Mesenchymal stem cell (in vitro differentiated cells and primary cell): ENCODE results near the gene L3MBTL3.
"Not testable (repeated sequence)": the region's sequence is repeated elsewhere in the genome, so short reads cannot be mapped to it uniquely, and the experiment has no call there.

Source experiments
- DNase-seq: peaks from one replicate; pipeline ENCODE4 v3.0.0-alpha.2; 2013
- H2AFZ ChIP-seq: one replicate; pipeline ENCODE4 v1.6.1; 2013; ENCODE audit warnings: low read depth, mild to moderate bottlenecking, control low read depth, inconsistent platforms, low read length, moderate library complexity
- H2AK5ac ChIP-seq: 2 replicates; pipeline ENCODE4 v1.6.1; 2013; ENCODE audit warnings: low read length, moderate library complexity, mild to moderate bottlenecking, inconsistent platforms; ENCODE audit not compliant: severe bottlenecking
- H2BK120ac ChIP-seq: one replicate; pipeline ENCODE4 v1.6.1; 2013; ENCODE audit warnings: low read depth, mild to moderate bottlenecking, inconsistent platforms, low read length, moderate library complexity
- H2BK12ac ChIP-seq, 2 experiments: one replicate each; pipeline ENCODE4 v1.6.1; 2013; ENCODE audit warnings: inconsistent platforms in 2 of 2, low read length in 2 of 2, mild to moderate bottlenecking in 2 of 2, moderate library complexity in 2 of 2, control low read depth in 1 of 2
- H2BK15ac ChIP-seq: one replicate; pipeline ENCODE4 v1.6.1; 2013; ENCODE audit warnings: mild to moderate bottlenecking, low read depth, inconsistent platforms; ENCODE audit not compliant: poor library complexity, severe bottlenecking
- H2BK5ac ChIP-seq: 2 replicates; pipeline ENCODE4 v1.6.1; 2013; ENCODE audit warnings: low read depth, mild to moderate bottlenecking, low read length, control low read depth, inconsistent platforms; ENCODE audit not compliant: poor library complexity, severe bottlenecking
- H3K14ac ChIP-seq, 2 experiments: one replicate each; pipeline ENCODE4 v1.6.1; 2013; ENCODE audit warnings: inconsistent platforms in 2 of 2, low read length in 2 of 2, control low read depth in 1 of 2, mild to moderate bottlenecking in 1 of 2, moderate library complexity in 1 of 2
- H3K18ac ChIP-seq, 2 experiments: one replicate each; pipeline ENCODE4 v1.6.1; 2013; ENCODE audit warnings: inconsistent platforms in 2 of 2, low read length in 2 of 2, control low read depth in 1 of 2, low read depth in 1 of 2, mild to moderate bottlenecking in 1 of 2
- H3K23ac ChIP-seq, 2 experiments: one replicate each; pipeline ENCODE4 v1.6.1; 2013; ENCODE audit warnings: inconsistent platforms in 2 of 2, low read length in 2 of 2, mild to moderate bottlenecking in 2 of 2, moderate library complexity in 2 of 2, control low read depth in 1 of 2
- H3K27ac ChIP-seq: 2 replicates; pipeline ENCODE4 v1.5.1; 2013; ENCODE audit warnings: mild to moderate bottlenecking, moderate library complexity, low read length, control low read depth, inconsistent platforms; ENCODE audit not compliant: poor library complexity, severe bottlenecking
- H3K27me3 ChIP-seq, 2 experiments: 2 replicates each; pipeline versions ENCODE4 v1.6.1 to v1.7.0; 2013; ENCODE audit warnings: low read length in 2 of 2, mild to moderate bottlenecking in 2 of 2, moderate library complexity in 2 of 2, control low read depth in 1 of 2, inconsistent platforms in 1 of 2; ENCODE audit not compliant: control insufficient read depth in 1 of 2, insufficient read depth in 1 of 2
- H3K36me3 ChIP-seq, 2 experiments: 2 replicates each; pipeline versions ENCODE4 v1.6.1 to v1.7.0; 2013; ENCODE audit warnings: low read length in 2 of 2, control low read depth in 1 of 2, inconsistent platforms in 1 of 2, low read depth in 1 of 2, mild to moderate bottlenecking in 1 of 2; ENCODE audit not compliant: insufficient read depth in 2 of 2, control insufficient read depth in 1 of 2
- H3K4ac ChIP-seq, 2 experiments: one replicate each; pipeline ENCODE4 v1.6.1; 2013; ENCODE audit warnings: inconsistent platforms in 2 of 2, low read length in 2 of 2, mild to moderate bottlenecking in 2 of 2, moderate library complexity in 2 of 2, control low read depth in 1 of 2, low read depth in 1 of 2
- H3K4me1 ChIP-seq: 2 replicates; pipeline ENCODE4 v1.6.1; 2013; ENCODE audit warnings: low read depth, low read length, control low read depth; ENCODE audit not compliant: control insufficient read depth, insufficient read depth
- H3K4me2 ChIP-seq: 2 replicates; pipeline ENCODE4 v1.6.1; 2013; ENCODE audit warnings: low read length, mild to moderate bottlenecking, inconsistent platforms; ENCODE audit not compliant: poor library complexity, severe bottlenecking
- H3K4me3 ChIP-seq, 2 experiments: 2 replicates each; pipeline versions ENCODE4 v1.5.1 to v1.7.0; 2013; ENCODE audit warnings: low read length in 2 of 2, mild to moderate bottlenecking in 2 of 2, control low read depth in 1 of 2, low read depth in 1 of 2; ENCODE audit not compliant: insufficient read depth in 1 of 2
- H3K79me1 ChIP-seq: replicated peaks from 2 replicates; pipeline ENCODE4 v1.6.1; 2013; ENCODE audit warnings: mild to moderate bottlenecking, control low read depth, low read length, inconsistent platforms; ENCODE audit not compliant: poor library complexity, severe bottlenecking
- H3K9ac ChIP-seq: 2 replicates; pipeline ENCODE4 v1.7.0; 2013; ENCODE audit warnings: mild to moderate bottlenecking, low read length, moderate library complexity
- H3K9me3 ChIP-seq: 2 replicates; pipeline ENCODE4 v1.7.0; 2013; ENCODE audit warnings: mild to moderate bottlenecking, low read length; ENCODE audit not compliant: control insufficient read depth
- H4K8ac ChIP-seq: one replicate; pipeline ENCODE4 v1.6.1; 2013; ENCODE audit warnings: inconsistent platforms, mild to moderate bottlenecking, low read length, moderate library complexity
- H4K91ac ChIP-seq: one replicate; pipeline ENCODE4 v1.6.1; 2013; ENCODE audit warnings: mild to moderate bottlenecking, low read length, inconsistent platforms
- WGBS: methylation state at CpG from one replicate; pipeline ENCODE4 v1.1.7; 2013; ENCODE audit warnings: mixed read lengths; 5-methylcytosine and 5-hydroxymethylcytosine counted together

The L3MBTL3 gene

GRCh38 chr6:130163266-130163665, 144.9 kb downstream of the L3MBTL3 start:
- Histone ChIP-seq H4K8ac (no peak overlapping the region), H3K14ac (no peak overlapping the region), H4K91ac (no peak overlapping the region), H2BK15ac (no peak overlapping the region), H2BK120ac (no peak overlapping the region), H3K4me1 (no peaks in the 10 kb centered on the region), H3K18ac (no peak overlapping the region), H3K23ac (no peak overlapping the region), H3K27ac (no peak overlapping the region), H2AK5ac (no peak overlapping the region), H3K27me3 (no peaks in the 10 kb centered on the region), H3K9me3 (peaks cover 12% of the 10 kb centered on the region), H2BK12ac (no peak overlapping the region), H3K36me3 (peaks cover 0 to 16% of the 10 kb centered on the region in 2 experiments), H3K4me3 (no peak overlapping the region), H3K4me2 (no peak overlapping the region), H3K79me1 (no peaks in the 10 kb centered on the region), H3K4ac (no peak overlapping the region), H2BK5ac (no peak overlapping the region), H2AFZ (no peak overlapping the region), H3K9ac (no peak overlapping the region)
- DNase-seq: no peak
- WGBS: 88% methylated on average over 1 of the region's 2 CpGs

DNA sequence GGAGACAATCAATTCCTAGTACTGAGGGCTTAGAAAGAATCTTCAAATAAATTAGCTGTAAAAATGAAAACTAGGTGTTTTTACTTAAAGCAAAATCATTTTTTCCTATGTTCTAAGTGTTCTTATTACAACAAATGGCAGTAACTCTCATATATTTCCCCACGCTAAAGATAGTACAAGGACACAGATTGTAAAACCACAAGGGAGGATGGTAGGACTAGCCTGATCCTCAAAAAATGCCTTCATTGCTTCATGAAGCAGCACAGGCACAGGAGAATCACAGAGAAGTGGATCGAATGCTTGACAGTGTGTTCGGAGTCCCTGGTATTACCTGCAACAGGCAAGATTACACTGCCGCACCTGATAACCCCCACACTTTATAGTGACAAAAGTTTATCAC, 145.9 kb downstream of the L3MBTL3 start:
- WGBS: 91% methylated on average over 4 of the region's 4 CpGs
- peak overlapping the region in 1 of 2 experiments; percentile 15 for H3K4ac ChIP-seq
- H3K79me1 ChIP-seq: no peaks in the 10 kb centered on the region
- no peak overlapping the region for H2BK12ac ChIP-seq
- DNase-seq: no peak
- no peak overlapping the region for H2AK5ac ChIP-seq
- H2BK15ac ChIP-seq: no peak overlapping the region
- H3K18ac ChIP-seq: no peak overlapping the region
- no peak overlapping the region for H3K4me3 ChIP-seq
- no peak overlapping the region for H3K27ac ChIP-seq
- no peak overlapping the region for H3K14ac ChIP-seq
- H3K4me1 ChIP-seq: no peaks in the 10 kb centered on the region
- H4K8ac ChIP-seq: no peak overlapping the region
- no peaks in the 10 kb centered on the region for H3K27me3 ChIP-seq
- H4K91ac ChIP-seq: no peak overlapping the region
- no peak overlapping the region for H3K4me2 ChIP-seq
- no peak overlapping the region for H2BK5ac ChIP-seq
- no peak overlapping the region for H3K9ac ChIP-seq
- peaks cover 2% of the 10 kb centered on the region for H3K9me3 ChIP-seq
- H3K23ac ChIP-seq: no peak overlapping the region
- H3K36me3 ChIP-seq: peaks cover 0 to 9% of the 10 kb centered on the region in 2 experiments
- H2AFZ ChIP-seq: no peak overlapping the region
- H2BK120ac ChIP-seq: no peak overlapping the region

DNA sequence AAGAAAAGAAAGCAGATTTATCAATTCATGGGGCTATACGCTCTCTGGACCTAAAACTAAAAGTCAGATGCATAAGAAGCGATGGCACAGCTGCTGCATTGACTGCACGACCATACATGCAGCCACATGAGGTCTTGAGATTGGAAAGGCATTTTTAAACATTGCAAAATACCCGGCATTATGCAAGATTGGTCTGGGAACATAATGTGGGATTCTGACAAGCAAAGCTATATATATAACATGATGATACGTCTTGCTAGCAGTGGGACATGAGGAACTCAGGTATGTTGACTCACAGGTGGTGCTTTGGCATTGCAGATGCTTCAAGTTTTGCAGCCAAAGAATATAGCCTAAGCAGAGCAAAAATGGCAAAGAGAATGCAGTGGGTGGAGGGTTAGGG, 149.3 kb downstream of the L3MBTL3 start:
- no peak overlapping the region for H3K9ac ChIP-seq
- no peak overlapping the region for H3K4ac ChIP-seq
- WGBS: 80% methylated on average over 5 of the region's 5 CpGs
- H3K14ac ChIP-seq: no peak overlapping the region
- H3K4me1 ChIP-seq: no peaks in the 10 kb centered on the region
- no peak overlapping the region for H2BK5ac ChIP-seq
- H3K9me3 ChIP-seq: no peaks in the 10 kb centered on the region
- H2BK15ac ChIP-seq: no peak overlapping the region
- H3K79me1 ChIP-seq: no peaks in the 10 kb centered on the region
- peak; percentile 71 for DNase-seq
- H3K18ac ChIP-seq: no peak overlapping the region
- H2BK120ac ChIP-seq: no peak overlapping the region
- no peak overlapping the region for H2AFZ ChIP-seq
- H3K23ac ChIP-seq: no peak overlapping the region
- H3K27me3 ChIP-seq: no peaks in the 10 kb centered on the region
- no peak overlapping the region for H3K27ac ChIP-seq
- no peak overlapping the region for H2AK5ac ChIP-seq
- H4K91ac ChIP-seq: no peak overlapping the region
- H3K36me3 ChIP-seq: peaks cover 0 to 12% of the 10 kb centered on the region in 2 experiments
- H3K4me2 ChIP-seq: no peak overlapping the region
- H2BK12ac ChIP-seq: no peak overlapping the region
- H3K4me3 ChIP-seq: no peak overlapping the region
- no peak overlapping the region for H4K8ac ChIP-seq

- H2BK15ac ChIP-seq, H3K23ac ChIP-seq, H3K14ac ChIP-seq, DNase-seq, H2AFZ ChIP-seq, H3K18ac ChIP-seq, H3K79me1 ChIP-seq, H2AK5ac ChIP-seq, H3K4me2 ChIP-seq, H3K4me1 ChIP-seq, H4K91ac ChIP-seq, H3K4ac ChIP-seq, H2BK120ac ChIP-seq, H4K8ac ChIP-seq, H3K27me3 ChIP-seq, H3K9me3 ChIP-seq, H3K9ac ChIP-seq, H3K27ac ChIP-seq, H2BK12ac ChIP-seq, H3K4me3 ChIP-seq, H2BK5ac ChIP-seq: not testable (repeated sequence)
- 100% methylated on average over 4 of the region's 4 CpGs for WGBS
- peaks cover 0 to 21% of the 10 kb centered on the region in 2 experiments for H3K36me3 ChIP-seq
Observed at GRCh38 chr6:130170160-130170559, 151.8 kb downstream of the L3MBTL3 start.
